ENCODE measurements around the gene HSD17B8. TPM values are rescaled to one million over a fixed set of nuclear protein-coding genes. Genes with fewer than 3 reads are reported as not detected.

Gene HSD17B8
- total and polyA plus RNA-seq, 10 of the 15 experiments (the other 5 are each of a cell fraction or from before 2014, with no cell fraction given): 3.1 to 54.3 (median 26.5) TPM

- ChIA-PET RAD21 (ENCODE audit: unreplicated experiment) (no interaction called here), CTCF (no interaction called here), SMC1A (ENCODE audit: uncharacterized antibody, unreplicated experiment) (no interaction called here), POLR2A (no interaction called here)
- Histone ChIP-seq H3K4me2 (ENCODE audit: control insufficient read depth, insufficient read depth) (peak overlapping the region; percentile 100), H3K27ac (ENCODE audit: control insufficient read depth, insufficient read depth) (peak overlapping the region; percentile 99), H3K9ac (ENCODE audit: control insufficient read depth, insufficient read depth, low read length) (peak overlapping the region; percentile 99), H3K4me1 (ENCODE audit: control insufficient read depth, insufficient read depth, low read length) (peaks cover 39% of the 10 kb centered on the region), H3K79me2 (ENCODE audit: control insufficient read depth, insufficient read depth, low read length) (peaks cover 33% of the 10 kb centered on the region), H2AFZ (ENCODE audit: control insufficient read depth, low read depth, low read length) (peak overlapping the region; percentile 97), H3K36me3 (ENCODE audit: control insufficient read depth in 2 of 2, insufficient read depth in 2 of 2, low read length in 1 of 2) (peaks cover 10 to 25% of the 10 kb centered on the region in 2 experiments), H3K9me3 (replicated peaks; ENCODE audit: control insufficient read depth, insufficient read depth, low read length) (no peaks in the 10 kb centered on the region), H4K20me1 (ENCODE audit: control insufficient read depth, insufficient read depth) (no peaks in the 10 kb centered on the region), H3K27me3 (replicated peaks in 1 of 2; ENCODE audit: control insufficient read depth in 2 of 2, insufficient read depth in 2 of 2, low read length in 1 of 2) (no peaks in the 10 kb centered on the region), H3K4me3 (peak overlapping the region; percentile 95)
- intact Hi-C loops (cut with micrococcal nuclease; ENCODE audit: unreplicated experiment) (loop anchor here (10.0 kb wide), 1 partner anchor 374 kb away; no protein-coding TSS in a partner anchor), in situ Hi-C loops (cut with MboI) (no loop called here)
- DNase-seq (ENCODE audit: low read depth, low spot score): no peak
- 7% methylated on average over 14 of the region's 14 CpGs for WGBS (ENCODE audit: insufficient coverage, insufficient replicate concordance, low lambda C conversion rate, missing lambda C conversion rate)
- TF ChIP-seq BACH1 (IDR thresholded peaks at IDR 0.05; ENCODE audit: borderline replicate concordance): no peak
- TF ChIP-seq SKIL (IDR thresholded peaks at IDR 0.05; ENCODE audit: low read depth, poor library complexity, severe bottlenecking): no peak
- TF ChIP-seq MXI1 (IDR thresholded peaks at IDR 0.05; ENCODE audit: low read depth, low read length): no peak
- no peak for TF ChIP-seq SMARCA5 (IDR thresholded peaks at IDR 0.05)
- TF ChIP-seq, protein P1, sequence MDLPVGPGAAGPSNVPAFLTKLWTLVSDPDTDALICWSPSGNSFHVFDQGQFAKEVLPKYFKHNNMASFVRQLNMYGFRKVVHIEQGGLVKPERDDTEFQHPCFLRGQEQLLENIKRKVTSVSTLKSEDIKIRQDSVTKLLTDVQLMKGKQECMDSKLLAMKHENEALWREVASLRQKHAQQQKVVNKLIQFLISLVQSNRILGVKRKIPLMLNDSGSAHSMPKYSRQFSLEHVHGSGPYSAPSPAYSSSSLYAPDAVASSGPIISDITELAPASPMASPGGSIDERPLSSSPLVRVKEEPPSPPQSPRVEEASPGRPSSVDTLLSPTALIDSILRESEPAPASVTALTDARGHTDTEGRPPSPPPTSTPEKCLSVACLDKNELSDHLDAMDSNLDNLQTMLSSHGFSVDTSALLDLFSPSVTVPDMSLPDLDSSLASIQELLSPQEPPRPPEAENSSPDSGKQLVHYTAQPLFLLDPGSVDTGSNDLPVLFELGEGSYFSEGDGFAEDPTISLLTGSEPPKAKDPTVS (IDR thresholded peaks at IDR 0.05; ENCODE audit: low read depth, low read length): no peak
- TF ChIP-seq, protein P2, sequence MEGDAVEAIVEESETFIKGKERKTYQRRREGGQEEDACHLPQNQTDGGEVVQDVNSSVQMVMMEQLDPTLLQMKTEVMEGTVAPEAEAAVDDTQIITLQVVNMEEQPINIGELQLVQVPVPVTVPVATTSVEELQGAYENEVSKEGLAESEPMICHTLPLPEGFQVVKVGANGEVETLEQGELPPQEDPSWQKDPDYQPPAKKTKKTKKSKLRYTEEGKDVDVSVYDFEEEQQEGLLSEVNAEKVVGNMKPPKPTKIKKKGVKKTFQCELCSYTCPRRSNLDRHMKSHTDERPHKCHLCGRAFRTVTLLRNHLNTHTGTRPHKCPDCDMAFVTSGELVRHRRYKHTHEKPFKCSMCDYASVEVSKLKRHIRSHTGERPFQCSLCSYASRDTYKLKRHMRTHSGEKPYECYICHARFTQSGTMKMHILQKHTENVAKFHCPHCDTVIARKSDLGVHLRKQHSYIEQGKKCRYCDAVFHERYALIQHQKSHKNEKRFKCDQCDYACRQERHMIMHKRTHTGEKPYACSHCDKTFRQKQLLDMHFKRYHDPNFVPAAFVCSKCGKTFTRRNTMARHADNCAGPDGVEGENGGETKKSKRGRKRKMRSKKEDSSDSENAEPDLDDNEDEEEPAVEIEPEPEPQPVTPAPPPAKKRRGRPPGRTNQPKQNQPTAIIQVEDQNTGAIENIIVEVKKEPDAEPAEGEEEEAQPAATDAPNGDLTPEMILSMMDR (IDR thresholded peaks at IDR 0.05 in 2 of 3, conservative IDR thresholded peaks at IDR 0.05 in 1 of 3; ENCODE audit: control insufficient read depth in 2 of 3, extremely low read depth in 1 of 3, insufficient read depth in 1 of 3, low read depth in 3 of 3, low read length in 3 of 3): 0 out of 6 replicates have a peak, but pooled peaks of 1 of the 3 experiments have one; percentile 1
- TF ChIP-seq BMI1 (IDR thresholded peaks at IDR 0.05; ENCODE audit: borderline replicate concordance): no peak
- no peak for TF ChIP-seq CREM (IDR thresholded peaks at IDR 0.05; ENCODE audit: low read depth)
- TF ChIP-seq BRCA1 (IDR thresholded peaks at IDR 0.05; ENCODE audit: low read depth, low read length): no peak
- TF ChIP-seq STAT3 (IDR thresholded peaks at IDR 0.05; ENCODE audit: low read depth, low read length): no peak
- peak; percentile 44; the same call in 1 of the 2 replicates for TF ChIP-seq NR2F1 (conservative IDR thresholded peaks at IDR 0.05)
- TF ChIP-seq POLR2AphosphoS2 (IDR thresholded peaks at IDR 0.05; ENCODE audit: low read depth, low read length): no peak
- BruUV-seq (replicated peaks): TSS peak; percentile 91
- FAIRE-seq: no peak
- ATAC-seq: no peak
These were observed 3.3 kb upstream of the HSD17B8 start for GRCh38 chr6:33201147-33201545.
